HepG2 (cell line): Measurements from ENCODE around the gene PCA3.

Source experiments
- CTCF ChIP-seq: sonication (generic); formaldehyde crosslinking; IDR thresholded peaks from 2 replicates; pipeline ENCODE4 v1.5.0; 2020; ENCODE audit warnings: mild to moderate bottlenecking, missing genetic modification reagents, moderate library complexity
- ELF1 ChIP-seq: sonication (generic); formaldehyde crosslinking; IDR thresholded peaks from 2 replicates; pipeline ENCODE4 v1.4.0; 2020; ENCODE audit warnings: missing genetic modification reagents
- EZH2 ChIP-seq: conservative IDR thresholded peaks from 2 replicates; pipeline ENCODE4 v1.6.1; 2012; ENCODE audit warnings: mild to moderate bottlenecking, low read depth, low read length, moderate library complexity
- RARG ChIP-seq: sonication (generic); formaldehyde crosslinking; IDR thresholded peaks from 2 replicates; pipeline ENCODE4 v1.4.0; 2020; ENCODE audit warnings: low read depth, mild to moderate bottlenecking, missing genetic modification reagents
- REL ChIP-seq: sonication (generic); formaldehyde crosslinking; conservative IDR thresholded peaks from 2 replicates; pipeline ENCODE4 v1.8.0; 2022; ENCODE audit warnings: mild to moderate bottlenecking, missing genetic modification reagents, moderate library complexity
- RFX5 ChIP-seq: IDR thresholded peaks from 2 replicates; pipeline ENCODE4 v1.6.1; 2011; ENCODE audit warnings: low read depth, low read length, improper control_type of control experiment
- ZNF136 ChIP-seq: sonication (generic); formaldehyde crosslinking; IDR thresholded peaks from 2 replicates; pipeline ENCODE4 v1.8.1; 2022; ENCODE audit warnings: low read depth, mild to moderate bottlenecking, moderate library complexity, missing genetic modification reagents
- ZNF747 ChIP-seq: sonication (generic); formaldehyde crosslinking; IDR thresholded peaks from 2 replicates; pipeline ENCODE4 v1.8.1; 2023; ENCODE audit warnings: missing genetic modification reagents, mild to moderate bottlenecking, borderline replicate concordance

DNA sequence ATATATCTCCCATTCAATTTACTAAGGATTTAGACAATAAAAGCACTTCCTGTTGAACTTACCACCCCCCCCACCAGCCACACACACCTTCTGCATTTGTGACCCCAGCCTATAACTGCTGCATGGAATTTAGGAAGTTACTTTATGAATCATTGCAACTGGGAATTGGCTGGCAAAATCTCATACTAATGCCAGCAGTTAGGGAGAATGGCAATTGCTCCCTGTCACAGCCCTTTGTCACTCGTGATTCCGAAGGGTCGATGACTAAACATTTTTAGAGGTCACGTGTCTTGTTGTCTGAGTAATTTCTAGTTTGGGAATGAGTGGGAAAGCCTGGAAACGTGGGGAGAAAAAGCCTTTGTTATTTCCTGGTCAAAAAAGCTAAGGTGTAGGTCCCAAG is 46.6 kb upstream of the PCA3 start:
- no peak for TF ChIP-seq ZNF136 (CRISPR knock-in tag)
- TF ChIP-seq RFX5 = no peak
- no peak for TF ChIP-seq EZH2
- no peak for TF ChIP-seq ELF1 (CRISPR knock-in tag)
- no peak for TF ChIP-seq CTCF
- no peak for TF ChIP-seq REL (CRISPR knock-in tag)
- no peak for TF ChIP-seq RARG (CRISPR knock-in tag)
- no peak for TF ChIP-seq ZNF747 (CRISPR knock-in tag)
